Measurements from ENCODE around the gene MYO16.
"Not testable (repeated sequence)": the region's sequence is repeated elsewhere in the genome, so short reads cannot be mapped to it uniquely, and the experiment has no call there.

MYO16 gene

DNA sequence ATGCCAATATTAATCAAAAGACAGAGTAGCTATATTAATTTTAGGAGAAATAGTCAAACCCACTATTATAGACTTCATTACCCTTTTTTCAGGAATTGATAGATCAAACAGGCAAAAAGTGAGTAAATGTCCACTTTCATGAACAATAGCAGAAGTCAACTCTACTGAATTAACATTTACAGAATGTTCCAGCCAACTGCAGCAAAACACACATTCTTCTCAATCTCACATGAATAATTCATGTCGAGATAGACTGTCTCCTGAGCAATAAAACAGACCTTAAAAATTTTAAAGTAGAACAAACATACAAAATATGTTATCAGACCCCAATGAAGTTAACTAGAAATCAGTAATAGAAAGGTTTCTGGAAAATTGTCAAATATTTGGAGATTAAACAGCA is 118.4 kb downstream of the MYO16 start:
- no peak for DNase-seq

GRCh38 chr13:108752276-108752675 is 122.9 kb downstream of the MYO16 start:
- DNase-seq: no peak

GRCh38 chr13:108755083-108755482 is 125.7 kb downstream of the MYO16 start:
- DNase-seq: no peak

GRCh38 chr13:108760129-108760528 is 130.7 kb downstream of the MYO16 start:
- DNase-seq: no peak

GRCh38 chr13:108760541-108760940 is 131.1 kb downstream of the MYO16 start:
- no peak for DNase-seq

- no peak for DNase-seq
Observed at GRCh38 chr13:108768035-108768434, 138.6 kb downstream of the MYO16 start.

- no peak for DNase-seq
Observed at GRCh38 chr13:108769213-108770070, 140.0 kb downstream of the MYO16 start.

DNA sequence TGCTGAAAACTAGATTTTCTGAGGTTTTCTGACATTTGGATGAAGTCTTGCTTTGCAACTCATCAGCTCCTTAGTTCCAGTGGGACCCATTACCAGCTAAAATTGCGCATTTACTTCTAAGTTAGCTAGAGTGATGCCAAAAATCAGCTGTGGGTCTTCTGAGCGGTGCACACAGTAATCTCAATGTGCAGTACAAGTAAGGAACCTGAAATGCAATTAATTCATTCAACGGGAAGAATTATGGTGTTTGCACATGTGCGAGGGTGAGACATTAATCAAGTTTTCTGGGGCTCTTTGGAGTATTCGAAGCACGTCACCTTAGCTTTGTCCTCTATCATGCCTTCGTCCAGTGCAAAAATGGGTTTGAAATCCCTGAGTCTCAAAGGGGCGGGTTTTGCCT is 146.2 kb downstream of the MYO16 start:
- DNase-seq: no peak

DNA sequence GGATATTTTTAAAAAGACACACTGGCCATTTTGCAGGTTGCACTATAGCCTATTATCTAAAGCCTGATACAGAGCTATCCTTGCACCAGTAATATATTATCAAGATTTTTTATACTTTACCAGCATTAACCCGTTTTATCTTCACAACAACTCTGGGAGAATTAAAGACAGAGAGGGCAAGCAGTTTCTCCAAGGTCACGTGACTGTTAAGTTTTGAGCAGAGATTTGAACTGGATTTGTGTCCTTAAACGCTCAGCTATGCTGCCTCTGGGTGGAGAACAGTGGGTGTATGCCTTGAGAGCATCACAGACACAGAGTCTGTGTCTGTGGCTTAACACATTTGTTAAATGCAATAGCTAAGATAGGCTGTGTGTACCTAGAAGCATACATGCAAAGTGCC is 147.2 kb downstream of the MYO16 start:
- DNase-seq: no peak

- DNase-seq: no peak
Observed at GRCh38 chr13:108777421-108778420, 148.3 kb downstream of the MYO16 start.

DNA sequence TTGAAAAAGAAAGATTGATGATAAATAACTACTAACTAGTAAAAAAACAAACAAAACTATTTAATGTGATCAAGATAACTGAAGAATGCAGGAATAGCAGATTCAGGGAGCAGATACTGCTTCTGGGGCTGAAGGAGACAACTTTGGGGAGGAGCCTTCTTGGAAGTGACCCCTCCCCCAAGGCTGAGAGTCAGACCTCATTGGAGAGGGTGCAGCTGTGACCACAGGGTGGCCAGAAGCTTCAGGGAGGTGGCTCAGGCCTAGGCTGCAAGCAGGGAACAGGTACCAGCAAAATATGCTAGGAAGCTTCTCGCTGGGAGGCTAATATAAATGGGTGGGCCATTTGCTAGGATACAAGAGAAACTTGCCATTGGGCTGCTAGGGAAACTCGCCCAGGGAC is 149.9 kb downstream of the MYO16 start:
- no peak for DNase-seq

DNA sequence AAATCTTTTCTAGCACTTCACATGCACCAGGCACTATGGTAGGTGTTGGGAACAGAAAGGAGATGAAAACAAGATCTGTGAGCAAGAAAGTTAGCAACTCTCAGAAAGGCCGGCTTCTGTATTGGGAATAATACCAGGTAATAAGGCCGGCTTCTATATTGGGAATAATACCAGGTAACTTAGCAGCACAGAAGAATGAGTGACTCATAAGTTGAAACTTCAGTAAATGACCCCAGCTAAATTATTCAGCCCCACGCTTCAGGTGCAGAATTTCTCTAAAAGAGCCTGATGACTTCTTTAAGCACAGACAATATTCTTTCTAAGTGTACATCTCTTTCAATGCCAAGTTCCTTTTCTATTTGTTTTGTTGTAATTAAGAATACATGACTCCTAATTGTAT is 151.3 kb downstream of the MYO16 start:
- DNase-seq: no peak

GRCh38 chr13:108781312-108781711 is 151.9 kb downstream of the MYO16 start:
- DNase-seq: no peak

- DNase-seq: not testable (repeated sequence)
Observed at GRCh38 chr13:108782480-108782879, 153.1 kb downstream of the MYO16 start.

GRCh38 chr13:108785844-108786243 is 156.4 kb downstream of the MYO16 start:
- no peak for DNase-seq

DNA sequence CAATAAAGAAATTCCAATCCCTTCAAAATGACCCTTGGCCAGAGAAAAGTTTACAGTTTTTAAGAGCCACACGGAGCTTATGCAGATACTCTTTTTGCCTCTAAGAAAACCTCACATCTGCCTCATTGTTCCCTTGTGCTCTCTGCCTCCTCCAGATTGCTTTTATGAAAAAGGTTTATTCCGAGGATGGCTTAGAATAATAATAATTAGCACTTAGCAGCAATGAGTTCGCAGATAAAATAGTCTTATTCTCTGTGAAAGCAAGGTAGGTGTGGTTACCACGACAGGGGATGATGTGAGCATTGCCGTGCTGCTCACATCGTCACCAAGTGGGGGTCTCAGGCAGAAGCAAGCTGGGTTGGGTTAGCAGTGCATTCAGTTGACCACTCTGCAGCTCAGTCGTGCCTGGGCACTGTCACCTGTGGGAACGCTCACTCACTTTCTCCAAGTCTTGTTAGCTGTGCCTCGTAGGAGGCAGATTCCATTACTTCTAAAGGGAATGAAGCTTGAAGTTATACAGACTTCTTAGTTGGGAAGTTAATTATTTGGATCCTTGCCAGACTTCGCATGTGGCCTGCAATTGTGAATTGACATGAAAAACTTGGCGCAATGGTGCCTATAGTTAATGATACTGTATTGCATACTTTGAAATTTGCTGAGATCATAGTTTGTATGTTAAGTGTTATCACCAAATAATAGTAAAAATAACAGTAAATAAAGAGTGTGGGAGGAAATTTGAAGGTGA is 157.2 kb downstream of the MYO16 start:
- DNase-seq: no peak

GRCh38 chr13:108787700-108788414 is 158.4 kb downstream of the MYO16 start:
- no peak for DNase-seq

DNA sequence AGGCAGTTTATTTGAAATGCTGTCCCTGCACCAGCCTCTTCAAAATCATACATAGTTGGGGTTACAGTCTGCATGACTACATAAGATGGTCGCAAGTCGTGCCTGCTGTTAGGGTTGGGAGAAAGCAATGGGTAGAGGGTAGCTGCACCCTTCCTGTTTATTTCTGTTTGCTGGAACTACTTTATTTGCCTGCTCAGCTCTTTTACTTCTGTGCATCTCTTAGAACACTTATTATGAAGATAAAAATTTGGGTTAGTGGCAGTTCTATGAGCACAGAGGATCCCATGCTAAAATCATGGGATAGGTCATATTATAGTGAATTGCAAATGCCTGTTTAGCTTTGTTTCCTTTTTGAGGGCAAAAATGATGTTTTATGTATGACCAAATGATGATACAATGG is 160.1 kb downstream of the MYO16 start:
- DNase-seq: no peak

DNA sequence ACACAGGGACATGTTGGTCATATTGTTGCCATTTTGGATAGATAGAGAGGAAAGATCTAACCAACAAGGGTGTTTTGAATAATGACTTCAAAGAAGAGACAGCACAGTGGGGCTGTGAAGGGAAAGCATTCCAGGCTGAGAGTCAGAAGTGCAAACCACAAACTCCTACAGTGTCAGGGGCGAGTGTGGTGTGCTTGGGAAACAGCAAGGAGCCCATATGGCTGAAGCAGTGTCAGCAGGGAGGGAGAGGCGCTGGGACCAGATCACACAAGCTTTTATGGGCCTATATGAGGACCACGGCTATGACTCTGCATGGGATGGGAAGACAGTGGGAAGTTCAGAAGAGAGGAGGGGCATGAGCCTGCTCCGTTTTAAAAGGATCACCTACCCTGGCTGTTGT is 166.4 kb downstream of the MYO16 start:
- no peak for DNase-seq

DNA sequence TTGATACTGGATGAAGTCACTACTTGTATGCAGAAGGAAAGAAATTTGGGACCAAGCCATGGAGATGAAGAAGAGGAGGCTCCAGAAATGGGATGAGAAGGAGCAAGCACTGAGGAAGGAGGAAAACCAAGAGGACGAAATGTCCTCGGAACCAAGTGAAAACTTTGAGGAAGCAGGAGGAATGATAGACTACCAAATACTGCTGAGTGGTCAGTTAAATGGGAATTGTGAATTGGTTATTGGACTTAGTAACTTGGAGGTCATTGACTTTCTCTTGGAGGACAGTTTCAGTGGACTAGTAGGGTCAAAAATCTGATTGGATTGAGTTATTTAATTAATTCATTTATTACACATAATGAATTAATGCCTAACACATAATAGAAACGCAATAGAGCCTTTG is 167.9 kb downstream of the MYO16 start:
- DNase-seq: no peak

- DNase-seq: no peak
Observed at GRCh38 chr13:108807841-108808240, 178.4 kb downstream of the MYO16 start.

DNA sequence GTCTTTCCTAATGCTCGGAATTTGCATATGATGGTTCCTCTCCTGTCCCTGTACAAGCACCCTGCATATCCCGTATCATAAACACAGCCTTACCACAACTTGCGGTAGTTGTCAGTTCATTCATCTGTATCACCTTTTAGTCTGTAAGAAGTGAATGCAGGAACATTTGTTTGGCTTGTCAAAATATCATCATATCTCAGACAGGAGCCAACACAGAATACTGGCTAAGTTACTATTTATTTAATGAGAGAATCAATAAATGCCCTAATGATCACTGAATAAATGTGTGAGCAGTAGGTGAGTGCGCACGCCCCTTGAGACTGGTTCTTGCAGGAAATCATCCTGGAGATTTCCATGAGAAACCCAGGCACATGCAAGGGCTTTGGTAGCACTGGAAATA is 182.8 kb downstream of the MYO16 start:
- no peak for DNase-seq

All from activated T-cell treated with anti-CD3 and anti-CD28 coated beads for 4 hours (primary cell).